Glomerular endothelial cell (primary cell): Measurements from ENCODE around the gene ODAM. TPM values are rescaled to one million over a fixed set of nuclear protein-coding genes. Genes with fewer than 3 reads are reported as not detected.
"Not testable (repeated sequence)": the region's sequence is repeated elsewhere in the genome, so short reads cannot be mapped to it uniquely, and the experiment has no call there.

Source experiments
- DNase-seq: peaks from one replicate; pipeline ENCODE4 v3.0.0-alpha.2; 2011; ENCODE audit warnings: low read depth, low spot score; ENCODE audit errors: extremely low read depth
- total RNA-seq: library from RNA; depleted of rRNA; stranded (reverse); fragments of >200 nt; gene quantifications from 2 replicates; pipeline ENCODE4 v1.2.3, GENCODE V29; 2015

The ODAM gene
- total RNA-seq, 1 donor from 2014 or later, result not detected

DNA sequence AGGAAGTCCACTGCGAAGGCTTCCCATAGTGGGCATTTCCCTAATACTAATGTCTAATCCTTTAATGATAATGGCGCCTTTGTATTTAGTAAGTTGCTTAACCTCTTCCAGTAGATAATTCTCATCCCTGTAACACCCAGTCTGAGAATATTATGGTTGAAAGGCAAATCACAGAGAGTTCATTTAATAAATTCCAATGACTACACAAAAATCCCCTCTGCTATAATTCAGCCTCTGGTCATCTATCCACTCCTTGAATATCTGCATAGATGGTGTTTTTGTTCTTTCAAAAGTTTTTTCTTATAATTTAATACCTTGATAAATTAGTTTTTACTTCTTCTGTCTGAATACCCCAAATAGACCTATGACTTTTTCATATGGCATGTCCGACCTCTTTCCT, 25.9 kb downstream of the ODAM start:
- not testable (repeated sequence) for DNase-seq

- not testable (repeated sequence) for DNase-seq
Measured at GRCh38 chr4:70221818-70222217, 26.3 kb downstream of the ODAM start.

DNA sequence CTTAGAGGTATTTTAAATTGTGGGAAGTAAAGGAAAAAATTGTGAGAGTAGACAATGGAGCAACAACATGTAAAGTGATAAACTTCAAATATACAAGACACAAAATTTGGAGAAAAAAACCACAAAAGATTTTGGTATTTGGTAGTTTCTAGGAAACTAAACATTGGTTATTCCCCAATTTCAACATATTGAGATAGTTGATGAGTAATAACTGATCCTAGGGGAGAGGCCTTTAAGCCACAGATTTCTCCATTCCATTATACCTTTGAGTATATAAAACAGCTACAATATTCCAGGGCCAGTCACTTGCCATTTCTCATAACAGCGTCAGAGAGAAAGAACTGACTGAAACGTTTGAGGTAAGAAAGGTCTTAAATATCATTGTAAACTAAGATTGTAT, 30.3 kb downstream of the ODAM start, which contains the start of gene FDCSP:
TSS of gene FDCSP (plus strand) at position 301 of the 400 bp plus-strand sequence. CDS start 5,071 bp downstream, outside the sequence.
- DNase-seq, result no peak

DNA sequence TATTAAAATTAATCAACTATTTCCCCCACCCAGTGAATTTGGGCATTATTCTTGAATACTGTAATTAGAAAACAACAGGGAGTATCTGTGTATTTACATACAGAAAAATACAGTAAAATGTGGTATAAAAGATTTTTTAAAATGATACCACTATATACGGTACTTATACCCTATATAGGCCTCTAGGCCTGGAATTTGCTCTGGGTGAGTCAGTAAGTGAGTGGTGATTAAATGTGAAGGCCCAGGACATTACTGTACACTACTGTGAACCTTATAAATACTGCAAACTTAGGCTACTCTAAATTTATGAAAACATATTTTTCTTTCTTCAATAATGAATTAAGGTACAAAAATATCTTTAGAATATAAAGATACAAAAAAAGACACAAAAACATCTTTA, 40.6 kb downstream of the ODAM start:
- no peak for DNase-seq

DNA sequence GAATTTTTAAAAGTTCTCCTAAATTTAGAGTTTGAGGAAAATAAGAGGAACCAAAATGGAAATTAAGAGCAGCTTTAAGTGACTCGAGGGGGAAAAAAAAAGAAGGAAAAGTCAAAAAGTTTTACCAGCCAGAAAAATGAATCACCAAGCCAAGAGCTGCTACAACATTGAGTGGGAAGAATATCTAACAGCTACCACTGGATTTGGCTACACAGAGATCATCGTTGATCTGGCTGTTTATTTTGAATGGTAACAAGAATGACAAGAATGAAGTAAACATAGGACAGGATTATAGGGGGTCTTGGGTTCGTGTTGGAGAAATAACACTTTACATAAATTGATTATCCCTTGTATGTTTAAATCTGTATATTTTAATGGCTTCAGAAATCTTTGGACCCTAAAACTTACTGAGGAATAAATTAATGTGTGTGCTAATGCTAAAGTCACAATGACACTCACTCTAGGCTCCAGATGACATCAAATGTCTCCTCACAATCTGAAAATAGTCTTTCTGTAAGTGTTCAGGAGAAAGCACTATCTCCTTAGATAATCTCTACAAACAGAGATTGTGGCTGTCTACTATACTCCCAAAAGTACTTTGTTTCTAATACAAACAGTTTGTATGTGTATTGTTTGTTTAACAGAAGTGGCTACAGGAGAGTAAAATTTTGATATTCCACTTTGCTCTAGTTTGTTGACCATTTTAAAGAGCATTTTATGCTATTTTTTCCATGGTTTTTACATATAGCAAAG, 43.8 kb downstream of the ODAM start:
- no peak for DNase-seq

GRCh38 chr4:70239884-70240591, 44.5 kb downstream of the ODAM start:
- no peak for DNase-seq

DNA sequence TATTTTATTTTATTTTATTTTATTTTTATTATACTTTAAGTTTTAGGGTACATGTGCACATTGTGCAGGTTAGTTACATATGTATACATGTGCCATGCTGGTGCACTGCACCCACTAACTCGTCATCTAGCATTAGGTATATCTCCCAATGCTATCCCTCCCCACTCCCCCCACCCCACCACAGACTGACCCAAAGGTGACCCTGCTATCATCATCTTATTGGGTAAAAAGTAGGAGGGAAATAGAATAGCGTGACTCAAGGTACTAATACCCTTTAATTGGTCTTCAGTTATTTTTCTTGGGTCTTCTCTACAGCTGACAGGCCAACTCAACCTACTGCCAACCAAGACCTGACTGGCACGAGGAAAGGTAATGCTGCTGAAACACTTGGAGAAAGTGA, 46.8 kb downstream of the ODAM start, which contains the start of gene CSN3:
TSS of gene CSN3 (plus strand) at position 301 of the 400 bp plus-strand sequence. CDS start 2,223 bp downstream, outside the sequence.
- not testable (repeated sequence) for DNase-seq

DNA sequence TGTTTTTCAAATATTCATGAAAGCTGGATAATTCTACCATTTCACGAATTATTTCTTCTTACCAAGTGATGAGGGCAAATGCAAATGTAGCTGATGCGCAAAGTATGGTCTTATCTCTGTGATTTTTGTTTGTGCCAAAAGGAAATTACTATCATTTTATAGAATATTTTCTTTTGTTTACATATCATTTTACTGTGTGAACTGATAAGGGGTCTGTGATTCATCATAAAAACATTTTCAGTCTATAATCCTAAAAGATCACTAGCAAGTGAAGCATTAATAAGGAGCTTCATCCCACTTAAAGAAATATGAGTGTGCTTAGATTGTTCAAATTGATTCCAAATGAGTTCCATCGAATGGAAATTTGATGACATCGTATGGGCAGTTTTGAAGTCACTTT, 47.6 kb downstream of the ODAM start:
- peak; percentile 4 for DNase-seq

GRCh38 chr4:70251250-70251944, 55.9 kb downstream of the ODAM start:
- DNase-seq, result no peak

GRCh38 chr4:70251945-70252277, 56.4 kb downstream of the ODAM start:
- no peak for DNase-seq

Other genes starting within 250 kb of the ODAM start
- not detected in 2 replicates for gene CSN2, start 230.0 kb upstream of the ODAM start, total RNA-seq
- not detected in 2 replicates for gene STATH, start 199.8 kb upstream of the ODAM start, total RNA-seq
- not detected in 2 replicates for gene HTN3, start 167.3 kb upstream of the ODAM start, total RNA-seq
- not detected in 2 replicates for gene HTN1, start 145.3 kb upstream of the ODAM start, total RNA-seq
- gene PRR27, start 41.5 kb upstream of the ODAM start, total RNA-seq, result not detected in 2 replicates
- gene FDCSP, start 30.4 kb downstream of the ODAM start, total RNA-seq, result not detected in 2 replicates
- gene CSN3, start 46.9 kb downstream of the ODAM start, total RNA-seq, result not detected in 2 replicates
- gene CABS1, start 139.3 kb downstream of the ODAM start, total RNA-seq, result not detected in 2 replicates
- gene SMR3A, start 165.0 kb downstream of the ODAM start, total RNA-seq, result not detected in 2 replicates
- not detected in 2 replicates for gene SMR3B, start 187.4 kb downstream of the ODAM start, total RNA-seq
- not detected in 2 replicates for gene OPRPN, start 202.2 kb downstream of the ODAM start, total RNA-seq